GM11168 (cell line): ENCODE data around the gene C1D.
"Not testable (repeated sequence)": the region's sequence is repeated elsewhere in the genome, so short reads cannot be mapped to it uniquely, and the experiment has no call there.

Experiments used
- in situ Hi-C: fragments of 300-500 bp; cut with MboI; formaldehyde crosslinking; loops from one replicate; pipeline ENCODE4 v1.12.0; 2022; ENCODE audit warnings: low sequenced_read_pairs; ENCODE audit not compliant: unreplicated experiment

The C1D gene

DNA sequence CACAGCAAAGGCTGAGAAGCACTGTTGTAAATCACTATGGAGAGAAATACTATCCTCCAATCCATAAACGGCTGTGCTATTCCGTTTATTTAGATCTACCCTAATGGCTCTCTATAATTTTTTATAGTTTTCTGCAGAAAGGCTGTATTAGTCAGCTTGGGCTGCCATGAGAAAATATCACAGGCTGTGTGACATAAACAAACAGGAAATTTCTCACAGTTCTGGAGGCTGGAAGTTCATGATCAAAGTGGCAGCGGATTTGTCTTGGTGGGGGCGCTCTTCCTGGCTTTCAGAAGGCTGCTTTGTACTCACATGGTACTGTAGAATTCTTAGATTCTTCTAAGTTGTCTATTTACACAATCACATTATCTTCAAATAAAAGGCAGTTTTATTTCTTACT is 44.1 kb downstream of the C1D start:
- in situ Hi-C loops = no loop called here

DNA sequence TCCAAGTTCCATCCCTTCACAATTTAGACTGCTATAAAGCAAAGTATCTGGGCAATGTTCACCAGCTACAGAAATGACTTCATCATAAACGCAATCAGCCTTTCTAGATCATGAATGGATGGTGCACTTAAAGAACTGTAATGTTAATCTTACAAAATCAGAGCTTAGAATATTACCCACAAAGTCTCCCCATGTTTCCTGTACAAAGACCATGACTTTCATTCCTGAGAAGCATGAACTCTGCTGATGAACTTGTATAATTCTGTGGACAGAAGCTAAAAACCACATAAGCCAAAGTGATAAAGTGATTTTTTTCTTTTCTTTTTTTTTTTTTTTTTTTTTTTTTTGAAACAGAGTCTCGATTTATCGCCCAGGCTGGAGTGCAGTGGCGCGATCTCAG is 53.3 kb downstream of the C1D start:
- in situ Hi-C loops = no loop called here

DNA sequence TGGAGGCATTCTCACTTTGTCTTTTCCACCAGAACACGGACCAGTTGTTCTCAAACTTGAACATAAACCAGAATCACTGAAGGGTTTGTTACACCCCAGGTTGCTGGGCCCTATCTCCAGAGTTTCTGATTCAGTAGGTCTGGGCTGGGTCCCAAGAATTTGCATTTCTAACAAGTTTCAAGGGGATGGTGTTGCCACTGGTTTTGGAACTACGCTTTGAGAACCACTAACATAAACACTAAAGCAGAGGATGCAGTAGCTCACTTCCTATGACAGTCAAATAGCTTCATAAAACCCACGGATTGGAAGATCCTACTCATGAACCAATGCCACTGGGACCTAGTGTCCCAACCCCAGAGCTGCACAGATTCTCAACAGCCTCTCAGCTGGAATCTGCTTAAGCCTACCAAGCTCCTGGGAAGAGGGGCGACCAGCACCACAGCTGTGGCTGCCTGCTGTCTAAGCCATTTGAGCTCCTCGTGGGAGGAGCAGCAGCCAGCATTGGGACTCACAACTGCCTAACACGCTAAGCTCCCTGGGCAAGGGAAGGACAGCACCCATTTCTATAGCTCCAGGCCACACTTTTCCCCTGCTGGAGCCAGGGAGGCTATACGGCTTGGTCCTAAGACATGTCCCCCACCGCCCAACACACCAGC is 62.5 kb downstream of the C1D start:
- in situ Hi-C loops = no loop called here

GRCh38 chr2:67999332-67999731 is 63.5 kb downstream of the C1D start:
- in situ Hi-C loops = no loop called here

DNA sequence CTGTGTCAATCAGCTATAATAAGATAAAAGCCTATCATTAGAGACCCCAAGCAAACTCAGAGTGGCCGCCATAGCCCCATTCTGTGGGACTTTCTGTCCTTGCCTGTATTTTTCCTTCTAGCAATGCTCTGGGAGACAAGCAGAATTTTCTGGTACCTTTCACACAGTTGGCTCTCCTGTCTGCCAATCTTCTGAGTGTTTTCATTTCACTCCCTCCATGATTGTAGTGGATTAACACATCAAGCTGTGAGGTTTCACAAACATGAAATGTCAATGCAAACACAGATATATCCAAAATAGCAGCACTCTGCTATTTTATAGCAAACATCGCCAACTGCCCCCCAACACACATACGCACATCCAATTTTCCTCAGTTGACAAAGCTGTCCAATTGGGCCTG is 64.9 kb downstream of the C1D start:
- in situ Hi-C loops = no loop called here

DNA sequence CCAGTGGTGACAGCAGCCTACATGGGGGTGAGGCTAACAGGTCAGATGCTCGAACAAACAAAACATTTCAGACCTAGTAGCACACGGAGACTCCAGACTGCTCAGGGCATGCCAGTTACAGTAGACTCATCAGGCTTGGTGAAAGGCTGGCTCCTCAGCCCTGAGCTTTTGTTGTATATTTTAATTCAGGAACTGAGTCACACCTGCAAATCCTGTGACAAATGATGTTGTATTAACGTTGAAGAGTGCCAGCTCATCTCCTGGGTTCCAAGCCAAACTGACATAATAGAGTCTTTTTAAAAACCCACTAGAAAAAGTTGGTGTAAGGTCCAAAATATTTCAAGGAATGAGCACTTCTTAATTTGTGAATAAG is 65.3 kb downstream of the C1D start:
- in situ Hi-C loops = no loop called here

- in situ Hi-C loops = no loop called here
Observed at GRCh38 chr2:67996772-67997527, 65.9 kb downstream of the C1D start.

- in situ Hi-C loops = no loop called here
Observed at GRCh38 chr2:67994716-67995115, 68.1 kb downstream of the C1D start.

DNA sequence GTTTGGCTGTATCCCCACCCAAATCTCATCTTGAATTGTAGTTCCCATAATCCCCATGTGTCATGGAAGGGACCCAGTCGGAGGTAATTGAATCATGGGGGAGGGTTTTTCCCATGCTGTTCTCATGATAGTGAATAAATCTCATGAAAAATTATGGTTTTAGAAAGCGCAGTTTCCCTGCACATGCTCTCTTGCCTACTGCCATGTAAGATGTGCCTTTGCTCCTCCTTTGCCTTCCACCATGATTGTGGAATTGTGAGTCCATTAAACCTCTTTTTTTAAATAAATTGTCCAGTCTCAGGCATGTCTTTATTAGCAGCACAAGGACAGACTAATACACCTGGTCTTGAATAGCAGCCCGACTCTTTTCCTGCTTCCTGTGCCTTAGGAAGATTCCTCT is 68.7 kb downstream of the C1D start:
- in situ Hi-C loops = not testable (repeated sequence)

GRCh38 chr2:67993329-67993728 is 69.5 kb downstream of the C1D start:
- in situ Hi-C loops = no loop called here

DNA sequence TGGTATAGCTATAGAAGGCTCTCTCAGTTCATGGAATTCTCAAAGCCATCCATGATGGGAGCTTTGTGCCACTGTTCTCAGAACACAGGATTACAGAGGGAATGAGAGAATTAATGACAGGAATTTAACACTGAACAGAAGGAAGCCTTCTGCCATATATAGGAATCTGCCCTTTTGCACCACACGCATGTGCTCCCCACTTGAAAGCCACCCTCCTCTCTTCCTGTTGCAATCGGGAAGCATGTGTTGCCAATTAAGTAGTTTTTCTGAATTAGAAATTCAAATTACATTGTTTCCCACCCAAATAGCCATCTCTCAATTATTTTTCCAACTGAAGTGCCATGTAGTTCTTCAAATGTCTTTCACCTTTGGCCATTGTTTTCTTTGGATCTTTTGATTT is 71.3 kb downstream of the C1D start:
- in situ Hi-C loops = no loop called here
